K562 (cell line): ENCODE data around the gene SCNN1A. TPM values are rescaled to one million over a fixed set of nuclear protein-coding genes. Genes with fewer than 3 reads are reported as not detected.

Experiments
- ATAC-seq: fragments of 200-7000 bp; cut with Tn5 transposase; 3 replicates; pipeline ENCODE4 v1.9.1; 2020; ENCODE audit warnings: moderate library complexity
- BruUV-seq: library from RNA; stranded (reverse); fragments of 400-500 nt; replicated peaks from 2 replicates; lab custom pipeline; 2021; lab: Mats Ljungman, UMichigan
- CTCF ChIA-PET: fragments of 300-600 bp; formaldehyde crosslinking; extraction: SDS; loops from one replicate; lab custom pipeline; 2021; ENCODE audit warnings: low intra/inter-chr PET ratio; lab: Yijun Ruan, JAX
- POLR2A ChIA-PET: fragments of 300-600, 350-650 bp; sonication (Branson Sonifier 250); formaldehyde crosslinking; extraction: SDS; loops from one replicate; lab custom pipeline; 2021; ENCODE audit warnings: antibody characterized with exemption, inconsistent platforms; lab: Yijun Ruan, JAX
- DNase-seq, 4 experiments: peaks; one replicate each; pipeline versions ENCODE4 v3.0.0 to v3.0.0-alpha.2; 2011 to 2018; ENCODE audit warnings: low spot score in 3 of 4, mixed read lengths in 3 of 4; ENCODE audit errors: extremely low read depth in 1 of 4
- FAIRE-seq: peaks from 2 replicates; lab custom pipeline; 2011; peaks lifted over from hg19 to GRCh38; lab: Jason Lieb, UNC
- H2AFZ ChIP-seq: 2 replicates; pipeline ENCODE4 v1.6.0; 2011; ENCODE audit warnings: low read depth, low read length, control low read depth, inconsistent platforms
- H3K27ac ChIP-seq: fragments of 200-600 bp; 3 replicates; pipeline ENCODE4 v1.8.0; 2011; ENCODE audit warnings: low read depth, mild to moderate bottlenecking, control low read depth, inconsistent platforms, low read length, moderate library complexity, mixed read lengths; ENCODE audit errors: extremely low read depth
- H3K27me3 ChIP-seq, 2 experiments: fragments of 300-600 bp in 1 of 2; 2 replicates in 1 of 2; 3 replicates in 1 of 2; pipeline versions ENCODE4 v1.6.0 to v1.8.0; 2011; ENCODE audit warnings: inconsistent platforms in 2 of 2, low read length in 2 of 2, mild to moderate bottlenecking in 1 of 2, mixed read lengths in 1 of 2, moderate library complexity in 1 of 2; ENCODE audit not compliant: control insufficient read depth in 2 of 2, insufficient read depth in 2 of 2
- H3K36me3 ChIP-seq: fragments of 300-600 bp; 3 replicates; pipeline ENCODE4 v1.8.0; 2011; ENCODE audit warnings: mild to moderate bottlenecking, low read length, inconsistent platforms; ENCODE audit not compliant: control insufficient read depth, insufficient read depth
- H3K4me1 ChIP-seq, 2 experiments: fragments of 200-600 bp in 1 of 2; replicated peaks in 1 of 2; 2 replicates in 1 of 2; 3 replicates in 1 of 2; pipeline versions ENCODE4 v1.5.1 to v1.8.0; 2011; ENCODE audit warnings: inconsistent platforms in 2 of 2, low read length in 2 of 2, mild to moderate bottlenecking in 1 of 2, mixed read lengths in 1 of 2, moderate library complexity in 1 of 2; ENCODE audit not compliant: control insufficient read depth in 2 of 2, insufficient read depth in 2 of 2
- H3K4me2 ChIP-seq: 2 replicates; pipeline ENCODE4 v1.6.1; 2011; ENCODE audit warnings: low read length, control low read depth, inconsistent platforms, mixed read lengths; ENCODE audit not compliant: insufficient read depth
- H3K4me3 ChIP-seq: fragments of 200-600 bp; sonication (generic), shearing (Covaris generic); 2 replicates; pipeline ENCODE4 v1.5.1; 2016; ENCODE audit warnings: control low read depth, inconsistent platforms
- H3K79me2 ChIP-seq: fragments of 200-600 bp; 3 replicates; pipeline ENCODE4 v1.8.0; 2011; ENCODE audit warnings: low read length, inconsistent platforms; ENCODE audit not compliant: control insufficient read depth, insufficient read depth
- H3K9ac ChIP-seq, 2 experiments: 2 replicates each; pipeline versions ENCODE4 v1.6.0 to v1.6.1; 2011; ENCODE audit warnings: low read depth in 2 of 2, low read length in 2 of 2, control low read depth in 1 of 2, inconsistent platforms in 1 of 2, mild to moderate bottlenecking in 1 of 2, mixed read lengths in 1 of 2; ENCODE audit not compliant: insufficient read depth in 1 of 2
- H3K9me1 ChIP-seq: one replicate; pipeline ENCODE4 v1.6.0; 2011; ENCODE audit warnings: inconsistent platforms, mild to moderate bottlenecking, low read length, moderate library complexity; ENCODE audit not compliant: control insufficient read depth, insufficient read depth
- H3K9me3 ChIP-seq: replicated peaks from 2 replicates; pipeline ENCODE4 v1.5.1; 2011; ENCODE audit warnings: low read depth, low read length, inconsistent platforms; ENCODE audit not compliant: control insufficient read depth, insufficient read depth
- H4K20me1 ChIP-seq: replicated peaks from 2 replicates; pipeline ENCODE4 v1.6.1; 2011; ENCODE audit warnings: low read length, inconsistent platforms, mixed read lengths; ENCODE audit not compliant: control insufficient read depth, insufficient read depth
- EP400 ChIP-seq: fragments of 450-650 bp; IDR thresholded peaks from 2 replicates; pipeline ENCODE4 v1.6.1; 2017; ENCODE audit warnings: antibody characterized with exemption, mild to moderate bottlenecking, moderate library complexity
- EWSR1 ChIP-seq: fragments of 450-650 bp; IDR thresholded peaks from 2 replicates; pipeline ENCODE4 v1.6.1; 2018; ENCODE audit warnings: borderline replicate concordance, mild to moderate bottlenecking, low read depth, moderate library complexity; ENCODE audit not compliant: partially characterized antibody
- MGA ChIP-seq: fragments of 450-650 bp; IDR thresholded peaks from 2 replicates; pipeline ENCODE4 v1.6.1; 2016; ENCODE audit warnings: mild to moderate bottlenecking, moderate library complexity
- POLR2H ChIP-seq: IDR thresholded peaks from 2 replicates; pipeline ENCODE4 v1.6.1; 2016; ENCODE audit warnings: missing genetic modification characterization, low read depth, mild to moderate bottlenecking, control low read depth, missing compliant biosample characterization, moderate library complexity
- WGBS: fragments of 100-300 bp; shearing (Covaris generic); methylation state at CpG from one replicate; pipeline ENCODE4 v1.1.6; 2016; ENCODE audit warnings: low coverage, mixed read lengths; ENCODE audit not compliant: insufficient coverage; ENCODE audit errors: missing lambda C conversion rate; 5-methylcytosine and 5-hydroxymethylcytosine counted together
- in situ Hi-C: fragments of 300-500 bp; cut with MboI; formaldehyde crosslinking; loops from 4 replicates; pipeline ENCODE4 v1.15.0; 2018; ENCODE audit warnings: inconsistent platforms, mixed read lengths
- intact Hi-C: fragments of 100-400 bp; cut with micrococcal nuclease; formaldehyde crosslinking; loops from 2 replicates; pipeline ENCODE4 v1.14.2; 2022
- polyA plus RNA-seq, 8 experiments: library from polyadenylated mRNA; depleted of rRNA in 4 of 8; stranded (reverse) in 5 of 8; unstranded in 3 of 8; fragments of >200 nt; fragmentation: Nextera tagmentation in 2 of 8; fragmentation: Illumina TruSeq in 1 of 8; extraction: Ambion mirVana in 2 of 8; extraction: Trizol in 1 of 8; gene quantifications; 2 replicates each; pipeline versions ENCODE4 v1.2.1 to v1.2.3, GENCODE V29; 2011 to 2014; ENCODE audit warnings: inconsistent platforms in 1 of 8, missing spikeins in 1 of 8
- total RNA-seq, 7 experiments: library from RNA; depleted of rRNA in 6 of 7; stranded (reverse); fragments of >200 nt in 6 of 7; fragmentation: Illumina TruSeq in 2 of 7; extraction: Trizol in 2 of 7; gene quantifications; 2 replicates each; pipeline versions ENCODE4 v1.2.1 to v1.2.3, GENCODE V29; 2011 to 2021; ENCODE audit warnings: low replicate concordance in 1 of 7
- TF ChIP-seq, protein P1 (sequence below), 2 experiments: fragments of 450-650 bp; conservative IDR thresholded peaks; 2 replicates each; pipeline ENCODE4 v1.6.1; 2017; ENCODE audit warnings: mild to moderate bottlenecking in 2 of 2, moderate library complexity in 2 of 2

SCNN1A gene
- total and polyA plus RNA-seq, 9 of the 15 experiments (the other 6 are each of a cell fraction or from before 2014, with no cell fraction given) = 0.15 to 0.49 (median 0.32) TPM; not detected in 5

DNA sequence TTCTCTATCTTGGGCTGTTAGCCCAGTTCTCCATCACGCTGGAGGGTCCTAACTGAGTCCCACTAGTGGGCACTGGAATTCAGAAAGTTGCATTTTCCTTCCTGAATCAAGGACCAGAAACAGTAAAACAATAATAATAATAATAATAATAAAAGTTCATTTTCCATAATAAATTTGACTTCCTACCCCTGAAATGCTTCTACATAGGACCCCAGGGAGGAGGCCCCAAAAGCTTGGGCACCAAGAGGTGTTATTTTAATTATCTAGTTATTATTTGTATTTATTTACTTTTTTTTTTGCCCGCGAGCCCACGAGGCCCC, 12.4 kb downstream of the SCNN1A start:
- Histone ChIP-seq H3K27ac (peak overlapping the region; percentile 76; the same call in 1 of the 3 replicates), H4K20me1 (no peaks in the 10 kb centered on the region), H3K4me3 (no peak overlapping the region), H3K4me1 (peaks cover 3 to 14% of the 10 kb centered on the region in 2 experiments; a peak in 4 of 5 replicates), H3K4me2 (no peak overlapping the region), H3K27me3 (no peaks in the 10 kb centered on the region), H3K79me2 (no peaks in the 10 kb centered on the region), H3K9me3 (no peaks in the 10 kb centered on the region), H3K9ac (peak overlapping the region in 1 of 2 experiments; percentile 68; a peak in 3 of 4 replicates), H2AFZ (peak overlapping the region; percentile 75), H3K36me3 (no peaks in the 10 kb centered on the region), H3K9me1 (no peaks in the 10 kb centered on the region)
- ATAC-seq = no peak
- DNase-seq = no peak
- ChIA-PET POLR2A (interaction anchor here (0.6 to 1.1 kb wide), 5 partner anchors 11 to 469 kb away, joined by 3 to 6 read pairs (median 3); partner anchors contain the start of gene LTBR), CTCF (no interaction called here)
- intact Hi-C loops (no loop called here), in situ Hi-C loops (no loop called here)
- TF ChIP-seq MGA (0 out of 2 replicates have a peak, but pooled peaks have one; percentile 17), POLR2H (tag) (peak; percentile 36; the same call in 1 of the 2 replicates), EP400 (peak; percentile 44; the same call in 1 of the 2 replicates), EWSR1 (no peak)
- TF ChIP-seq, protein P1, sequence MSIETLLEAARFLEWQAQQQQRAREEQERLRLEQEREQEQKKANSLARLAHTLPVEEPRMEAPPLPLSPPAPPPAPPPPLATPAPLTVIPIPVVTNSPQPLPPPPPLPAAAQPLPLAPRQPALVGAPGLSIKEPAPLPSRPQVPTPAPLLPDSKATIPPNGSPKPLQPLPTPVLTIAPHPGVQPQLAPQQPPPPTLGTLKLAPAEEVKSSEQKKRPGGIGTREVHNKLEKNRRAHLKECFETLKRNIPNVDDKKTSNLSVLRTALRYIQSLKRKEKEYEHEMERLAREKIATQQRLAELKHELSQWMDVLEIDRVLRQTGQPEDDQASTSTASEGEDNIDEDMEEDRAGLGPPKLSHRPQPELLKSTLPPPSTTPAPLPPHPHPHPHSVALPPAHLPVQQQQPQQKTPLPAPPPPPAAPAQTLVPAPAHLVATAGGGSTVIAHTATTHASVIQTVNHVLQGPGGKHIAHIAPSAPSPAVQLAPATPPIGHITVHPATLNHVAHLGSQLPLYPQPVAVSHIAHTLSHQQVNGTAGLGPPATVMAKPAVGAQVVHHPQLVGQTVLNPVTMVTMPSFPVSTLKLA (conservative IDR thresholded peaks at IDR 0.05) = peak; percentile 53 to 57; a peak in 2 of 4 replicates
- no peak for FAIRE-seq
- 3% methylated on average over 4 of the region's 4 CpGs for WGBS
- BruUV-seq = no TSS peak
